ENCODE data around the gene UCK1. TPM values are rescaled to one million over a fixed set of nuclear protein-coding genes. Genes with fewer than 3 reads are reported as not detected.

Gene UCK1
- polyA plus RNA-seq, 2 of the 4 experiments (the other 2 are of a cell fraction), result 18.0 to 26.5 TPM

GRCh38 chr9:131578731-131579504 lies 47.9 kb upstream of the UCK1 start:
- 93% methylated on average over 26 of the region's 26 CpGs for whole genome bisulfite sequencing (ENCODE audit: missing lambda C conversion rate)
- Histone ChIP-seq H3K4me2 (no peak overlapping the region), H3K9me3 (no peaks in the 10 kb centered on the region), H3K27ac (no peak overlapping the region), H3K4me3 (no peak overlapping the region), H3K4me1 (no peaks in the 10 kb centered on the region)
- no peak for DNase-seq (ENCODE audit: low read depth in 1 of 2, low spot score in 1 of 2)
- POLR2A ChIA-PET, result no interaction called here
- no peak for FAIRE-seq
- no peak for ATAC-seq
- TF ChIP-seq GATA3 (IDR thresholded peaks at IDR 0.05; ENCODE audit: borderline replicate concordance), result no peak
- TF ChIP-seq NFE2L2 (conservative IDR thresholded peaks at IDR 0.05; ENCODE audit: low read length), result no peak
- no peak for TF ChIP-seq ZNF302 (CRISPR knock-in tag; IDR thresholded peaks at IDR 0.05)
- TF ChIP-seq RFX5 (IDR thresholded peaks at IDR 0.05), result no peak
- TF ChIP-seq CHD2 (IDR thresholded peaks at IDR 0.05; ENCODE audit: low read length, partially characterized antibody), result no peak
- no peak for TF ChIP-seq EHF (CRISPR knock-in tag; IDR thresholded peaks at IDR 0.05)
- no peak for TF ChIP-seq FOXS1 (CRISPR knock-in tag; IDR thresholded peaks at IDR 0.05)
- no peak for TF ChIP-seq ZSCAN20 (CRISPR knock-in tag; IDR thresholded peaks at IDR 0.05)
- TF ChIP-seq TFCP2L1 (CRISPR knock-in tag; IDR thresholded peaks at IDR 0.05), result no peak
- no peak for TF ChIP-seq EP300 (IDR thresholded peaks at IDR 0.05)
- no peak for TF ChIP-seq CHD4 (IDR thresholded peaks at IDR 0.05; ENCODE audit: borderline replicate concordance)
- TF ChIP-seq TP53 (CRISPR knock-in tag; IDR thresholded peaks at IDR 0.05), result no peak
- no peak for TF ChIP-seq CBX2 (IDR thresholded peaks at IDR 0.05; ENCODE audit: borderline replicate concordance, low read depth)
- TF ChIP-seq HES2 (IDR thresholded peaks at IDR 0.05), result no peak
- no peak for TF ChIP-seq CBX8 (IDR thresholded peaks at IDR 0.05)
- no peak for TF ChIP-seq RARB (CRISPR knock-in tag; IDR thresholded peaks at IDR 0.05)
- no peak for TF ChIP-seq HOXB13 (CRISPR knock-in tag; IDR thresholded peaks at IDR 0.05; ENCODE audit: low read depth)
- TF ChIP-seq, protein P1, sequence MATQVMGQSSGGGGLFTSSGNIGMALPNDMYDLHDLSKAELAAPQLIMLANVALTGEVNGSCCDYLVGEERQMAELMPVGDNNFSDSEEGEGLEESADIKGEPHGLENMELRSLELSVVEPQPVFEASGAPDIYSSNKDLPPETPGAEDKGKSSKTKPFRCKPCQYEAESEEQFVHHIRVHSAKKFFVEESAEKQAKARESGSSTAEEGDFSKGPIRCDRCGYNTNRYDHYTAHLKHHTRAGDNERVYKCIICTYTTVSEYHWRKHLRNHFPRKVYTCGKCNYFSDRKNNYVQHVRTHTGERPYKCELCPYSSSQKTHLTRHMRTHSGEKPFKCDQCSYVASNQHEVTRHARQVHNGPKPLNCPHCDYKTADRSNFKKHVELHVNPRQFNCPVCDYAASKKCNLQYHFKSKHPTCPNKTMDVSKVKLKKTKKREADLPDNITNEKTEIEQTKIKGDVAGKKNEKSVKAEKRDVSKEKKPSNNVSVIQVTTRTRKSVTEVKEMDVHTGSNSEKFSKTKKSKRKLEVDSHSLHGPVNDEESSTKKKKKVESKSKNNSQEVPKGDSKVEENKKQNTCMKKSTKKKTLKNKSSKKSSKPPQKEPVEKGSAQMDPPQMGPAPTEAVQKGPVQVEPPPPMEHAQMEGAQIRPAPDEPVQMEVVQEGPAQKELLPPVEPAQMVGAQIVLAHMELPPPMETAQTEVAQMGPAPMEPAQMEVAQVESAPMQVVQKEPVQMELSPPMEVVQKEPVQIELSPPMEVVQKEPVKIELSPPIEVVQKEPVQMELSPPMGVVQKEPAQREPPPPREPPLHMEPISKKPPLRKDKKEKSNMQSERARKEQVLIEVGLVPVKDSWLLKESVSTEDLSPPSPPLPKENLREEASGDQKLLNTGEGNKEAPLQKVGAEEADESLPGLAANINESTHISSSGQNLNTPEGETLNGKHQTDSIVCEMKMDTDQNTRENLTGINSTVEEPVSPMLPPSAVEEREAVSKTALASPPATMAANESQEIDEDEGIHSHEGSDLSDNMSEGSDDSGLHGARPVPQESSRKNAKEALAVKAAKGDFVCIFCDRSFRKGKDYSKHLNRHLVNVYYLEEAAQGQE (IDR thresholded peaks at IDR 0.05), result no peak
- TF ChIP-seq ZC3H11A (IDR thresholded peaks at IDR 0.05), result no peak
- CTCF ChIA-PET, result interaction anchor here (0.8 to 1.8 kb wide), 7 partner anchors 11 to 160 kb away, joined by 3 to 7 read pairs (median 4); no protein-coding TSS in a partner anchor

DNA sequence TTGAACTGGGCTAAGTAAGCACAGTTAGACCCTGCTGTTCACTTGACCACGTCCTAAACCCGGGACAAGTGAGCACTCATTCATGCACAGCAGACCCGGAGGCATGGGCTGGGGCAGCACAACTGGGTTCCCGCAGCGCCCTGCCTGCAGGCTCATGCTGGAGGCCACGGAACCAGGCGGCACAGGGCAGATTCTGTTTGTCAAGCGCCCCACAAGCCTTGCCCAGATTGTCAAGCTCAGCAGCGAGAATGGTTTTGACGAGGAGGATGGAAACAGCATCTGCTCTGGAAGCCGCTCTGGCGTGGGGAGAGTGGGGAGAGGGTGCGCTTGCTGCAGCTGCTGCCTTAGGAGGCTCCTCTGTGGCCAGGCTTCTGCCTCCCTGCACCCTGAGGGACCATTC lies 47.0 kb upstream of the UCK1 start:
- CTCF ChIA-PET, result interaction anchor here (0.6 to 1.7 kb wide), 3 partner anchors 10 to 148 kb away, joined by 3 to 6 read pairs (median 5); no protein-coding TSS in a partner anchor
- no peak for FAIRE-seq
- no peaks in the 10 kb centered on the region for H3K4me1 ChIP-seq
- H3K4me2 ChIP-seq, result no peak overlapping the region
- POLR2A ChIA-PET, result no interaction called here
- WGBS (ENCODE audit: missing lambda C conversion rate), result 93% methylated on average over 13 of the region's 13 CpGs
- ATAC-seq, result no peak; a peak in 1 of 6 replicates
- no peaks in the 10 kb centered on the region for H3K9me3 ChIP-seq
- no peak overlapping the region for H3K4me3 ChIP-seq
- no peak for DNase-seq (ENCODE audit: low read depth in 1 of 2, low spot score in 1 of 2)
- H3K27ac ChIP-seq, result no peak overlapping the region
- no peak for TF ChIP-seq FOXS1 (CRISPR knock-in tag; IDR thresholded peaks at IDR 0.05)
- no peak for TF ChIP-seq CHD4 (IDR thresholded peaks at IDR 0.05; ENCODE audit: borderline replicate concordance)
- TF ChIP-seq CBX8 (IDR thresholded peaks at IDR 0.05), result no peak
- TF ChIP-seq USF2 (IDR thresholded peaks at IDR 0.05), result no peak
- no peak for TF ChIP-seq HOXA7 (CRISPR knock-in tag; IDR thresholded peaks at IDR 0.05)
- no peak for TF ChIP-seq NPAS2 (CRISPR knock-in tag; IDR thresholded peaks at IDR 0.05; ENCODE audit: borderline replicate concordance)
- TF ChIP-seq ESRRA (IDR thresholded peaks at IDR 0.05; ENCODE audit: borderline replicate concordance, low read length), result no peak
- no peak for TF ChIP-seq CBX2 (IDR thresholded peaks at IDR 0.05; ENCODE audit: borderline replicate concordance, low read depth)
- no peak for TF ChIP-seq ATOH8 (CRISPR knock-in tag; IDR thresholded peaks at IDR 0.05; ENCODE audit: low read depth)
- TF ChIP-seq PBX3 (IDR thresholded peaks at IDR 0.05), result no peak
- TF ChIP-seq HES2 (IDR thresholded peaks at IDR 0.05), result no peak
- no peak for TF ChIP-seq RFX5 (IDR thresholded peaks at IDR 0.05)
- TF ChIP-seq NR3C1 (IDR thresholded peaks at IDR 0.05), result no peak
- no peak for TF ChIP-seq MAZ (IDR thresholded peaks at IDR 0.05; ENCODE audit: borderline replicate concordance, low read depth, low read length)
- TF ChIP-seq, protein P2, sequence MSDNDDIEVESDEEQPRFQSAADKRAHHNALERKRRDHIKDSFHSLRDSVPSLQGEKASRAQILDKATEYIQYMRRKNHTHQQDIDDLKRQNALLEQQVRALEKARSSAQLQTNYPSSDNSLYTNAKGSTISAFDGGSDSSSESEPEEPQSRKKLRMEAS (IDR thresholded peaks at IDR 0.05), result no peak
- no peak for TF ChIP-seq EHMT2 (IDR thresholded peaks at IDR 0.05; ENCODE audit: low read depth)
- TF ChIP-seq JUNB (IDR thresholded peaks at IDR 0.05), result no peak
- TF ChIP-seq KDM1A (IDR thresholded peaks at IDR 0.05; ENCODE audit: low read depth), result no peak
- TF ChIP-seq GATA3 (IDR thresholded peaks at IDR 0.05; ENCODE audit: borderline replicate concordance), result no peak
